Measurements from ENCODE around the gene FLNC.

The FLNC gene

GRCh38 chr7:128801667-128802418 lies 28.4 kb upstream of the FLNC start:
- DNase-seq (ENCODE audit: low read depth in 2 of 2, low spot score in 1 of 2), result no peak

GRCh38 chr7:128804484-128804883 lies 25.7 kb upstream of the FLNC start:
- no peak for DNase-seq (ENCODE audit: low read depth in 2 of 2, low spot score in 1 of 2)

DNA sequence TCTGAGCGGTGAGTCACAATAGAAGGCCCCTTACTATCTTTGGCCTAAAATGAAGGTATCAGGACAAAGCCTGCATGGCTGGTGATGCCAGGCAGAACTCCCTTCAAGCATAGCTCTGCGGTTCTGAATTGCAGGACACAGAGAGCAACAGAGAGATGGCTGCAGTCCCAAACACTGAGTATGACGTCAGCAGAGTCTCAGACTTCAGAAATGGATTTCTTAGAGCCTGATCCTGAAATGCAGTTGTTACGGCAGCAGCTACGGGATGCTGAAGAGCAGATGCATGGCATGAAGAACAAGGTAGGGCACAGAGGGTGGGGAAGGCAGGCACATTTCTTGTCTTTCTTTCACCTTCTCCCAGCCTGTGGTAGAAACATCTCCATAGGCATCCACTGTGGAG lies 25.0 kb upstream of the FLNC start:
- no peak for DNase-seq (ENCODE audit: low read depth in 2 of 2, low spot score in 1 of 2)

DNA sequence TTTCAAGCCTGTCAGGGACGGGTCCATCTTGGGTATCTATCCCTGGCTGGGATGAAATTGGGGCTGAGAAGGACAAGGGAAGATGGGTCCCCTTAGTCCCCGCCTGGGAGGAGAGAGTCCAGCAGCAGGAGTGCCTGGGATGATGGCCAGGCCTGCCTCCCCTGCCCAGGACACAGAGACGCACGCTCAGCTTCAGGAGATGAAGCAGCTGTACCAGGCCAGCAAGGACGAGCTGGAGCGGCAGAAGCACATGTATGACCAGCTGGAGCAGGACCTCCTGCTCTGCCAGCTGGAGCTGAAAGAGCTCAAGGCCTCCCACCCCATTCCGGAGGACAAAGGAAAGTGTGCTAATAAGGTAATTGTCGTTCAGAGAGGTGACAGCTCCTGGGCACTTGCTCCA lies 23.0 kb upstream of the FLNC start:
- DNase-seq (ENCODE audit: low read depth in 2 of 2, low spot score in 1 of 2), result no peak

- DNase-seq (ENCODE audit: low read depth in 2 of 2, low spot score in 1 of 2), result no peak
Measured at GRCh38 chr7:128809363-128809762, 20.8 kb upstream of the FLNC start.

- no peak for DNase-seq (ENCODE audit: low read depth in 2 of 2, low spot score in 1 of 2)
Measured at GRCh38 chr7:128810473-128810872, 19.7 kb upstream of the FLNC start.

- no peak for DNase-seq (ENCODE audit: low read depth in 2 of 2, low spot score in 1 of 2)
Measured at GRCh38 chr7:128810997-128811396, 19.2 kb upstream of the FLNC start.

DNA sequence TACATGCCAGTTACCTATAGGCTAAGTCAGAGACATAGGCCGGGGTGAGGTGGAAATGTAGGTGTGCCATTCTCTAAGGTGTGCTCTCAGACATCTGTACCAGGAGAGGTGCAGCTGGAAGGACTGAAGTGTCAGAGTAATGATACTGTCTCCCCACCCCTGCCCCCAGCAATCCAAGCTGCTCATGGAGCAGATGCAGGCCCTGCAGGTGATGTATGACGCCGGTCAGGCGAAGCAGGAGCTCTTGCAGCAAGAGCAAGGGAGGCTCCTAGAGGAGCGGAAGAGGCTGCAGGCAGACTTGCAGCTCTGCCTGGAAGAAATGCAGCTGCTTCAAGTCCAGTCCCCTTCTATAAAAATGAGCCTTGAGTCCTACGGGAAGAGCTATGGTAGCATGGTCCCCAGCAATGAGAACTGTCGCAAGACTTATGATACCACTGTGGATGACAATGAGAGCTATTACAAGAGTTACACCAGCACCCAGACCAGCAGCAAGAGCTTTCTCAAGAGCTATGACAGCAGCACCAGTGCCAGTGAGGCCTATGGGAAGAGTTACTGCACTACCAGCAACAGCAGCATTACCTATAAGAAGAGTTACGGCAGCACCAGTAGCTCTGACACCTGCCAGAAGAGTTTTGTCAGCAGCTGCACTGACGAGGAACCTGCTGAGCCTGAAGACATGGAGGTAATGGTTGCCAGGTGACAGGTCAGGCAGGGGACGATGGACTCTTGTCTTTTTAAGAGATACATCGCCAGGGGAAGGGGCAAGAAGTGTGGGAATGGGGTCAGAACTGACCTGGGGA lies 18.4 kb upstream of the FLNC start:
- DNase-seq (ENCODE audit: low read depth in 2 of 2, low spot score in 1 of 2), result no peak

GRCh38 chr7:128812514-128813168 lies 17.6 kb upstream of the FLNC start:
- DNase-seq (ENCODE audit: low read depth in 2 of 2, low spot score in 1 of 2), result no peak

- DNase-seq (ENCODE audit: low read depth in 2 of 2, low spot score in 1 of 2), result no peak
Measured at GRCh38 chr7:128814499-128814898, 15.7 kb upstream of the FLNC start.

- DNase-seq (ENCODE audit: low read depth in 2 of 2, low spot score in 1 of 2), result no peak
Measured at GRCh38 chr7:128815289-128815942, 14.8 kb upstream of the FLNC start.

DNA sequence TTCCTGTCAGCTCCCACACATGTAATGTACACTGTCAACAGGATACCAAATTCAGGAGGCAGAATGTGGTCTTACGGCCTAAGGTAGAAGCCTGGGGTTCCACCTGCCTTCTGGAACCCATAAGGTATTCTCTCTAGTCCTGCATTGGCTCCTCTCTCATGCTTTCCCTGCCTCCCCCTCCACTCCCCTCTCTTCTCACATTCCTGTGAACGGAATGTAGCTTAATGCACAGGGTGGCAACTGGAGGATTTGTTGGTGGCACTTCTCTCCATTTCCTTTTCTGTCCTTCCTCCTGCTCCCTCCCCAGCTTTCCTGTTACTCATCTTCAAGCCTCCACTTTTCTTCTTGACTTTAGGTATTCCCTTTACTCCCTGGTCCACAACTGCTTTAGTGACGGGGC lies 11.5 kb upstream of the FLNC start:
- no peak for DNase-seq (ENCODE audit: low read depth in 2 of 2, low spot score in 1 of 2)

DNA sequence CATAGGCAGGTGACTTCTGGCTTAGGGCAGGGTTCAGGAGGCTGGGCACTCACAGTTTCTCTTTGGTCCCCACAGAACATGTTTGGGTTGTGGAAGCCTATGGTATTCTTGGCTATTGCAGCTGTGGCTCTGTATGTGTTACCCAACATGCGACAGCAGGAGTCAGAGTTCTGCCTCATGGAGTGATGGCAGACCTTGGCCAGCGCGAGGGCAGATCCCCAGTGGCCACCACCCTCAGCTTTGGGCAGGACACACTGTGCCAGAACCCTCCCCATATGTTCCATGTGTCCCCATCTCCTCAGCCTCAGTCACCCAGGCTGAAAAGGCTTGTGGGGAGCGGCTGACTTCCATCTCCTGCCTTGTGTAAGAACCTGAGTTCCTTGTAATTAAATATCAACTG lies 8.5 kb upstream of the FLNC start:
- no peak for DNase-seq (ENCODE audit: low read depth in 2 of 2, low spot score in 1 of 2)

DNA sequence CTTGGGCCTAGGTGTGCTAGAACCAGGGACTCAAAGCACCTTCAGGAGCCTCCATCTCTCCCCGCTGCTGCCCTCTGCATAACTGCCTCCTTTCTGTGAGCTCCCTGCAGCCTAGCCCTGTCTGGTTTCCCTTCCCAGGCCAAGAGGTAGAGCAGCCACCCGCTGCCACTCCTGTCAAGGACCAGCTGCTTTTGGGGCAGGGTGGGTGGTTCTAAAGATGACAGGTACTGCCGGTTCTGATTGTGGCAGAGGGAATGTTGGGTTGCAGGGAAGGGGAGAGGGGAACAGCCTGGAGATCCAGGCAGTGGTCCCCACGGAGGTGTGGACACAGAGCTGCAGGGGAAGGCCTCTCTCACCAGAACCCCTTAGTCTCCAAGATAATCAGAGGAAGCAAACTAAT lies 3.7 kb upstream of the FLNC start:
- no peak for DNase-seq (ENCODE audit: low read depth in 2 of 2, low spot score in 1 of 2)

DNA sequence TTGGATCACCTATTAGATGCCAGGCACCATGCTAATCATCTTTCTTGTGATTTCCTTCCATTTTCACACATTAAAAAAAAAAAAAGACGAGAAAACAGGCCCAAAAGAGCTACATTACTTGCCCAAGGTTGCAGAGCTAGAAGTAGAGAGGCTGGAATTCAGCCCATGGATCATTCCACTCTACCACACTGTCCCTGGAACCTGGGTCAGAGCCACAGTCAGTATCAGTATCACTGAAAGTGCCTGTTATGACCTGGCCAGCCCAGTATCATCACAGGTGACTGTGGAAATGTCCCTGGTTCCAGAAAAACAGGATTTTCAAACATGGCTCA lies 3.3 kb upstream of the FLNC start:
- no peak for DNase-seq (ENCODE audit: low read depth in 2 of 2, low spot score in 1 of 2)

DNA sequence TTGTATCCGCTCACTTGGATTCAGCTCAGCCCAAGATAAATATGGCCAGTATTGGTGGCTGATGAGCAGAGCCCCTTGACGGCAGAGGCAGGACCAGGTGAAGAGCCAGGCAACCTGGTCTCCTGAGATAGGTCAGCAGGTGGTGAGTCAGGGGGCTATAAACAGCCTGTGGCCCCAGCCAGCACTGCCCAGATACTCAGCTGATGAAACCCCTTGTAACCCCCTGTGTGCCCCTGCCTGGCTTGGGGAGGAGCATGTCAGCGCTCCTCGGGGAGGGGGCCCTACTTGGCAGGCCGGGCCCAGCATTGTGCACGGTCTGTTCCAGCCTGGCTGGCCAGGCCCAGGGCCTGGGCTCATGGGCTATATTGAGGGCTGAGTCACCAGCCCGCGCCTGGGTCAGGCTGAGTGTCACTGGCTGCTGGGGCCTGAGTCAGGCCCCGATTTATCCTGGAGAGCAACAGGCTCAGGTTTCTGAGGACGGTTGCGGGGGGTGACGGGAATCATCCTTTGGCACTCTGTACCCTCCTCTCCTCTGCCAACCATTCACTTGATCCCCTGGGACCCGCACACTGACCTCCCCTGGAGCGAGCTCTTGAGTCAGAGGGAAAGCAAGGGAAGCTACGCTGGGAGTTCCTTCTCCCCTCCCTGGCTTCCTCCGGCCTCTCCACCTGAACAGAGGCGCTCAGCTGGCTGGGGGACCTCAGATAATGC lies 2.8 kb upstream of the FLNC start:
- no peak for DNase-seq (ENCODE audit: low read depth in 2 of 2, low spot score in 1 of 2)

DNA sequence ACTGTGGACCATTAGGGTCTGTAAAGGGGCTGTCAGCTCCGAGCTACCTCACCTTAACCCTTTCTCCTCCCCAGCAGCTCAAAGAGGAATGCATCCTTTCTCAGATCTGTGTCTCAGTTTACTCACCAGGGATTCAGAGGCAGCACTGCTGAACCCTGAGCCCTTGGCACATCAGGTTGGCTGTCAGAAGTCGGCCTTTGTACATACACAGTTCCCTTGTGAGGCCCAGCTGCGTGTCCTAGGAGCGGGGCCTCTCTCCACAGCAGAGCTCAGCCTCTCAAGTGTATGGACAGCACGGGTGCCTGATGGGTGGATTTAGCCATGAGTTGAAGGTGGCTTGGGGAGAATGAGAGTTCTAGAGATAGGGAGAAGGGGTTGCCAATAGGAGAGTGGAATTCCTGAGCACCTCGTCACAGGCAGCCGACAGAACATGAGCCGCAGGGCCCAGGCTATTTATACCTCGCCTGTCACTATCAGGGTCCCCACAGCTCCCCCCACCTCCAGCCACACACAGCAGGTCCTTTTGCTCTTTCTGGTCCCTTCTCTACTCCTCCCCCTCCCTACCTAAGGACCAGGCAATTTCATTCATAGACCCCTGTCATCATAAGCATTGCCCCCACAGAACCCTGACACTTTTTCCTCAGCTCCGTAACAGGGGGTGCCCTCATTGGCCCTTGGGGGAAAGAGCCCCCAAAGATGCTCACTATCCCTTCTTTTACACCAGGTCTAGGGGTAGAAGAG lies 2.1 kb upstream of the FLNC start:
- DNase-seq (ENCODE audit: low read depth in 2 of 2, low spot score in 1 of 2), result no peak

GRCh38 chr7:128829391-128830166 lies 627 bp upstream of the FLNC start:
- no peak for DNase-seq (ENCODE audit: low read depth in 2 of 2, low spot score in 1 of 2)

DNA sequence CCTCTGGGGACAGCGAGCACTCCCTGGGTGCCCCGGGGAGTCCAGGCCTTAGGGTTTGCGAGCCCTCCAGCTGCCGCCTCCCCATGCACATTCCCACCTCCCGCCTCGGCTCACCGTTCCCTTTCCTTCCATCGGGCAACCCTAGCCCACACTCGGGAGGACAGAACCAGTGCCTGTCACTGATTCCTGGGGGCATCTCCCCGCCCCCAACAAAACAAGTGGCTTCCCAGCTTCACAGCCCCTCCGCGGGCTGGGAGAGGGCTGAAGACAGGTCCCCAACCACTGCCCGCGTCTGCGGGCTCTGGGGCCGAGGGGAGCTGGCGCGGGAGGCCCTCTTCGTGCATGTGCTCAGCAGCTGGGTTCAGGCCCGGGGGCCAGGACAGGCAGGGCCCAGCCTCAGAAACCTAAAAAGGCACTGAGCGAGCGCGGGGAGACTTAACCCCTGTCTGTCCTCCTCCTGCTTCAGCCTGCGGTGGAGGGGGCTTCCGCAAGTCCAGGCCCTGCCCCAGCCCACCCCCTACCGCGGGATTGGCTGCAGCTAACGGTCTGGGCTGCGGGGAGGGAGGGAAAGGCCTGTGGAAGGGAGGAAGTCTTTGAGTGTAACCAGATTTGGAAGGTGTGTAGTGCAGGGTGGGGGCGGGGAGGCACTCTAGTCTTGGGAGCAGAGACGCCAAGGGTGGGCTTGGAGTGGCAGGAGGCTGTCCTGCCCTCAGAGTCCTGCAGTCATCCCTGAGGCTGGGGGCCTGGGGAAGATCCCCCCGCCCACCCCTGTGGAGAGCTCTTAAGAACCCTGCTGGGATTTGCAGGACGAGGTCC lies 1.2 kb downstream of the FLNC start:
- no peak for DNase-seq (ENCODE audit: low read depth in 2 of 2, low spot score in 1 of 2)

Measured in stimulated activated CD8-positive, alpha-beta memory T cell treated with anti-CD3 and anti-CD28 coated beads, Interleukin-4, amount 100 ng/mL, for 4 hours (primary cell).